SK-N-SH treated with all-trans-retinoic acid at 6 μM for 48 hours (cell line): ENCODE results near the gene NEUROD6.

Source experiments
- ATAC-seq: fragments of 200-7000 bp; cut with Tn5 transposase; 3 replicates; pipeline ENCODE4 v1.9.1; 2020; ENCODE audit warnings: mild to moderate bottlenecking, moderate library complexity
- ARNTL ChIP-seq: fragments of 450-650 bp; formaldehyde crosslinking; IDR thresholded peaks from 2 replicates; pipeline ENCODE4 v1.5.0; 2020; ENCODE audit warnings: low read depth, mild to moderate bottlenecking, moderate library complexity, borderline replicate concordance
- BACH2 ChIP-seq: fragments of 250-450 bp; sonication (Bioruptor Pico); IDR thresholded peaks from 2 replicates; pipeline ENCODE4 v1.9.0; 2021; ENCODE audit warnings: mild to moderate bottlenecking, borderline replicate concordance
- CREB5 ChIP-seq: fragments of 250-450 bp; sonication (Bioruptor Pico); IDR thresholded peaks from 2 replicates; pipeline ENCODE4 v1.5.1; 2020; ENCODE audit warnings: low read depth, mild to moderate bottlenecking, moderate library complexity
- CSDC2 ChIP-seq: fragments of 250-450 bp; sonication (Bioruptor Pico); IDR thresholded peaks from 2 replicates; pipeline ENCODE4 v1.5.0; 2020; ENCODE audit warnings: mild to moderate bottlenecking, moderate library complexity
- CSRNP3 ChIP-seq: fragments of 250-450 bp; sonication (Bioruptor Pico); IDR thresholded peaks from 2 replicates; pipeline ENCODE4 v1.5.1; 2021; ENCODE audit warnings: mild to moderate bottlenecking, moderate library complexity
- ESRRG ChIP-seq: fragments of 250-450 bp; sonication (Bioruptor Pico); IDR thresholded peaks from 2 replicates; pipeline ENCODE4 v1.6.1; 2021; ENCODE audit warnings: mild to moderate bottlenecking
- ISL1 ChIP-seq: fragments of 250-450 bp; sonication (Bioruptor Pico); IDR thresholded peaks from 2 replicates; pipeline ENCODE4 v2.1.2; 2022; ENCODE audit warnings: mild to moderate bottlenecking, moderate library complexity
- OSR1 ChIP-seq: fragments of 250-450 bp; sonication (Bioruptor Pico); IDR thresholded peaks from 2 replicates; pipeline ENCODE4 v1.8.0; 2022; ENCODE audit warnings: moderate library complexity, mild to moderate bottlenecking, inconsistent platforms
- PPARA ChIP-seq: fragments of 250-450 bp; sonication (Bioruptor Pico); IDR thresholded peaks from 2 replicates; pipeline ENCODE4 v1.5.0; 2020; ENCODE audit warnings: mild to moderate bottlenecking, borderline replicate concordance
- RARB ChIP-seq: fragments of 250-450 bp; sonication (Bioruptor Pico); IDR thresholded peaks from 2 replicates; pipeline ENCODE4 v1.8.0; 2021; ENCODE audit warnings: mild to moderate bottlenecking, moderate library complexity
- SNAI2 ChIP-seq: fragments of 250-450 bp; sonication (Bioruptor Pico); IDR thresholded peaks from 2 replicates; pipeline ENCODE4 v1.5.0; 2020; ENCODE audit warnings: mild to moderate bottlenecking, moderate library complexity
- TCF4 ChIP-seq: fragments of 250-450 bp; sonication (Bioruptor Pico); IDR thresholded peaks from 2 replicates; pipeline ENCODE4 v1.8.0; 2021; ENCODE audit warnings: mild to moderate bottlenecking, moderate library complexity, borderline replicate concordance
- TOX ChIP-seq: fragments of 250-450 bp; sonication (Bioruptor Pico); IDR thresholded peaks from 2 replicates; pipeline ENCODE4 v1.8.0; 2021; ENCODE audit warnings: mild to moderate bottlenecking, moderate library complexity, borderline replicate concordance
- TSHZ2 ChIP-seq: fragments of 250-450 bp; sonication (Bioruptor Pico); IDR thresholded peaks from 2 replicates; pipeline ENCODE4 v1.5.0; 2020; ENCODE audit warnings: mild to moderate bottlenecking, moderate library complexity
- ZC3H10 ChIP-seq: fragments of 250-450 bp; sonication (Bioruptor Pico); IDR thresholded peaks from 2 replicates; pipeline ENCODE4 v1.5.1; 2021; ENCODE audit warnings: mild to moderate bottlenecking, moderate library complexity
- ZFP3 ChIP-seq: fragments of 250-450 bp; sonication (Bioruptor Pico); IDR thresholded peaks from 2 replicates; pipeline ENCODE4 v1.5.0; 2020; ENCODE audit warnings: mild to moderate bottlenecking, moderate library complexity
- ZFP30 ChIP-seq: fragments of 450-650 bp; formaldehyde crosslinking; IDR thresholded peaks from 2 replicates; pipeline ENCODE4 v1.5.0; 2022; ENCODE audit warnings: mild to moderate bottlenecking, moderate library complexity
- ZNF565 ChIP-seq: fragments of 450-650 bp; formaldehyde crosslinking; conservative IDR thresholded peaks from 2 replicates; pipeline ENCODE4 v1.5.0; 2020; ENCODE audit warnings: low read depth, mild to moderate bottlenecking, moderate library complexity
- ZNF70 ChIP-seq: fragments of 450-650 bp; formaldehyde crosslinking; IDR thresholded peaks from 2 replicates; pipeline ENCODE4 v1.5.0; 2020; ENCODE audit warnings: mild to moderate bottlenecking, moderate library complexity
- ZNF8 ChIP-seq: fragments of 450-650 bp; formaldehyde crosslinking; IDR thresholded peaks from 2 replicates; pipeline ENCODE4 v1.5.0; 2020; ENCODE audit warnings: mild to moderate bottlenecking, moderate library complexity

Gene NEUROD6

GRCh38 chr7:31340051-31340450 is 475 bp downstream of the NEUROD6 start:
- ATAC-seq = no peak

GRCh38 chr7:31338706-31339105 is 1.8 kb downstream of the NEUROD6 start:
- TF ChIP-seq ZC3H10 (no peak), TSHZ2 (CRISPR knock-in tag) (no peak), ZNF8 (CRISPR knock-in tag) (no peak), TOX (CRISPR knock-in tag) (no peak), CSRNP3 (no peak), BACH2 (no peak), ISL1 (no peak), PPARA (CRISPR knock-in tag) (no peak), ARNTL (CRISPR knock-in tag) (no peak), ZNF565 (no peak), ZNF70 (CRISPR knock-in tag) (no peak), TCF4 (CRISPR knock-in tag) (no peak), CSDC2 (CRISPR knock-in tag) (no peak), RARB (CRISPR knock-in tag) (no peak)
- no peak for ATAC-seq

More at GRCh38 chr7:31340051-31340450, 475 bp downstream of the NEUROD6 start:
- TF ChIP-seq TOX (CRISPR knock-in tag) (no peak), TCF4 (CRISPR knock-in tag) (no peak), ZFP3 (CRISPR knock-in tag) (no peak), ZC3H10 (no peak), ZNF8 (CRISPR knock-in tag) (no peak), OSR1 (no peak), BACH2 (no peak), ARNTL (CRISPR knock-in tag) (no peak), ZNF565 (no peak), ZFP30 (CRISPR knock-in tag) (no peak), TSHZ2 (CRISPR knock-in tag) (no peak), SNAI2 (CRISPR knock-in tag) (no peak), ISL1 (no peak), CREB5 (no peak)

GRCh38 chr7:31337002-31337565 is 3.4 kb downstream of the NEUROD6 start:
- no peak for ATAC-seq
- no peak for TF ChIP-seq ARNTL (CRISPR knock-in tag)
- TF ChIP-seq BACH2 = no peak
- no peak for TF ChIP-seq CREB5
- TF ChIP-seq ISL1 = no peak
- TF ChIP-seq OSR1 = no peak
- no peak for TF ChIP-seq ESRRG (CRISPR knock-in tag)
- no peak for TF ChIP-seq SNAI2 (CRISPR knock-in tag)
